Activated naive CD4-positive, alpha-beta T cell treated with anti-CD3 and anti-CD28 coated beads, Interleukin-2, amount 50 U/mL, for 72 hours (primary cell): ENCODE results near the gene SESN3. TPM values are rescaled to one million over a fixed set of nuclear protein-coding genes. Genes with fewer than 3 reads are reported as not detected.
A peak's percentile ranks its signal among the peaks of the same experiment; 100 is the strongest.

Source experiments
- ATAC-seq, 2 donors: fragments of 150-1000 bp; cut with Tn5 transposase; 2 replicates each; pipeline ENCODE4 v1.10.0; 2021; ENCODE audit warnings: mild to moderate bottlenecking in 2 of 2, moderate library complexity in 2 of 2
- DNase-seq, 2 donors: peaks; one replicate each; pipeline ENCODE4 v3.0.0; 2021 to 2022; ENCODE audit warnings: low spot score in 2 of 2
- H3K27ac Mint-ChIP-seq, 2 donors: one replicate each; pipeline ENCODE4 v1.8.0; 2022; ENCODE audit warnings: mild to moderate bottlenecking in 2 of 2, mixed read lengths in 2 of 2
- H3K36me3 Mint-ChIP-seq, 2 donors: one replicate each; pipeline ENCODE4 v1.8.0; 2022; ENCODE audit warnings: mixed read lengths in 2 of 2
- H3K9me3 Mint-ChIP-seq, 2 donors: one replicate each; pipeline ENCODE4 v1.8.0; 2022; ENCODE audit warnings: mixed read lengths in 2 of 2
- total RNA-seq, 2 donors: library from RNA; stranded (reverse); gene quantifications; one replicate each; pipeline ENCODE4 v1.2.3, GENCODE V29; 2022

The SESN3 gene
- total RNA-seq, 2 donors from 2014 or later, result 20.5 to 26.9 TPM

- H3K36me3 Mint-ChIP-seq, result peaks cover 0 to 4% of the 10 kb centered on the region in 2 donors
- no peak for ATAC-seq
Observed at GRCh38 chr11:95132956-95133355, 98.0 kb downstream of the SESN3 start.

GRCh38 chr11:95128602-95129001 lies 102.4 kb downstream of the SESN3 start:
- DNase-seq, result no peak
- peak; percentile 40 to 48 for ATAC-seq
- Mint-ChIP-seq H3K27ac (no peak overlapping the region), H3K36me3 (peaks cover 0 to 4% of the 10 kb centered on the region in 2 donors), H3K9me3 (no peaks in the 10 kb centered on the region)

More at GRCh38 chr11:95132956-95133355, 98.0 kb downstream of the SESN3 start:
- Mint-ChIP-seq H3K9me3 (no peaks in the 10 kb centered on the region), H3K27ac (no peak overlapping the region)
- DNase-seq, result no peak

GRCh38 chr11:95123556-95123955 lies 107.4 kb downstream of the SESN3 start:
- H3K9me3 Mint-ChIP-seq, result peaks cover 0 to 2% of the 10 kb centered on the region in 2 donors
- no peak for DNase-seq
- H3K36me3 Mint-ChIP-seq, result peaks cover 2 to 3% of the 10 kb centered on the region in 2 donors
- no peak overlapping the region for H3K27ac Mint-ChIP-seq
- no peak for ATAC-seq

- peaks cover 4 to 6% of the 10 kb centered on the region in 2 donors for H3K9me3 Mint-ChIP-seq
- DNase-seq, result no peak
- H3K27ac Mint-ChIP-seq, result no peak overlapping the region
- peaks cover 0 to 6% of the 10 kb centered on the region in 2 donors for H3K36me3 Mint-ChIP-seq
- no peak for ATAC-seq
Observed at GRCh38 chr11:95121698-95122097, 109.3 kb downstream of the SESN3 start.

- DNase-seq, result no peak
- H3K27ac Mint-ChIP-seq, result peak overlapping the region in 1 of 2 donors; percentile 72
- ATAC-seq, result peak; percentile 56 to 79
- H3K9me3 Mint-ChIP-seq, result peaks cover 4 to 6% of the 10 kb centered on the region in 2 donors
- H3K36me3 Mint-ChIP-seq, result peaks cover 0 to 6% of the 10 kb centered on the region in 2 donors
Observed at GRCh38 chr11:95119361-95120060, 111.5 kb downstream of the SESN3 start.

- no peak overlapping the region for H3K27ac Mint-ChIP-seq
- DNase-seq (no peak), ATAC-seq (no peak)
- H3K9me3 Mint-ChIP-seq, result peaks cover 4 to 6% of the 10 kb centered on the region in 2 donors
- H3K36me3 Mint-ChIP-seq, result peaks cover 0 to 6% of the 10 kb centered on the region in 2 donors
Observed at GRCh38 chr11:95115597-95115996, 115.4 kb downstream of the SESN3 start.

Other genes starting within 250 kb of the SESN3 start
- under 1 TPM in 1 of 2 donors, not detected in 1; 0.09 TPM for gene KDM4E, start 205.9 kb downstream of the SESN3 start, total RNA-seq
- not detected for gene KDM4F, start 181.8 kb downstream of the SESN3 start, total RNA-seq
- 10 to 100 TPM; 19.5 to 25.4 TPM for gene SRSF8, start 164.3 kb downstream of the SESN3 start, total RNA-seq
- gene ENDOD1, start 141.4 kb downstream of the SESN3 start, total RNA-seq, result 10 to 100 TPM in 1 of 2 donors, 1 to 10 TPM in 1; 6.3 to 11.4 TPM